Measurements from ENCODE around the gene NCOA3.

The NCOA3 gene

DNA sequence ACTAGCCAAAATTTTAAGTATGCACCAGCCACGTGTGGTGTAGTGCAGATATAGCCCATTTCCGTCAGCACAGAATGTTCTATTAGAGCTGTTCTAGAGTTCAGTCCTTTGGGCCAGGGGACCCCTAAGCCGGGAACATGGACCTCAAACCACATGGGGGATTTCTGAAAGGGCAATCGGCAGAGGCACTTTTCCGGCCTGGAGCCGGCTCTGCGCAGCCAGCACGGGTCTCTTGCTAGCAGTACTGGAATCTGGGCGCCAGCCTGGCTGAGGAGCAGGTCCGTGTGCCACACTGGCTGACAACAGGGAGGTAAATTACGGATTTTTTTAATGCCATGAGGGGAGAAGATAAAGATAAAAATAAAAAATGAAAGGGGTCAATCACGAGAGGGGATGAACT, 163.1 kb downstream of the NCOA3 start:
- no peak for DNase-seq (ENCODE audit: low read depth in 4 of 4, low spot score in 1 of 4)

DNA sequence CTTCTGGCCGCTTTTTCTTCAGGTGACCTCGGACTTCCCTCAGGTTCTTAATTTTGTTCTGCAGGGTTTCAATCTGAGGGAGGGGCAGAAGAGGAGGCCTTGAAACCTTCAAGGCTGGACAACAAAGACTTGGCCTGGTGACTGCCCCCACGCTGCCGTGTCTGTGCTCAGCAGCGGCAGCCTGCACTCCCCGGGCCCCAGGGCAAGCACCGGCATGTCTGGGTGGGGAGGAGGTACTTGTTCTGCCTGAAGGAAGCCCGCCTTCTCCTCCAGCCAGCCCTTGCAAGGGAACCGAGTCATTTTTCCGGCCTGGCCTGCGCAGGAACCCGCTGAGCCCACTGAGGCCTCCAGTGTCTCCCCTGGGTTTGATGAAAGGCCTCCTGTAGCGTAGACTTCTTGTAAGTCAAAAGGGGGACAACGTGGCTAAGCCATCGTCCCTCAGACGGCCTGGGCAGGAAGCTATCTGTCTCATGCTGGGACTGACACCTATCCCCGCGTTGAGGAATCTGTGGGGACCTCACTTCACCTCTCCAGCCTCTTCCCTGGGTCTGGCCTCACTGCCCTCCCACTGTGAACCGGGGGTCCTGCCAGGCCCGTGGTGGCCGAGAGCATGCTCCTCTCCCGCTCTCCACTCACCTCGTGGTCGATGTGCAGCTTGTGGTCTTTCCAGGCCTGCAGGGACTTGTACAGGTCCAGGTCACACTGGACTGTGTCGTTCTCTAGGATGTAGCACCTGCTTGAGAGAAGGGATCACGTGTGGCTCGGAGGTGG, 163.7 kb downstream of the NCOA3 start:
- no peak for DNase-seq (ENCODE audit: low read depth in 4 of 4, low spot score in 1 of 4)

DNA sequence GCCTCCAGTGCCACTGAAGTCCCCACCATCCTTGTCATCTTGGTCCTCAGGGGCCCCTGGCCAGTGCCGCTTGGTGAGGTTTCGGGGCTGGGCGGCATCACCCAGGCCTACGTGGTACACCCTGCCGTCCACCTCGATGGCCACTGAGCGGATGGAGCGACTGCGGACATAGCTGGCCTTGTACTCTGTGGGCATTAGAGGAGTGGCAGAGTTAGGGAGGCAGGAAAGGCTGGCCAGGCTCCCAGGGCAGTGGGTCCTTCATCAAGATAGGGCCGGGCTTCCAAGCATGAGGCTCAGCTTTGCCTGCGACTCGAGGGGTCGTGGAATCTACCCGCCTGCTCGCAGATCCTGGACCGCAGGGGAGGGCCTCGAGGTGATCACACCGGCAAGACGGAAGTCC, 164.6 kb downstream of the NCOA3 start:
- DNase-seq (ENCODE audit: low read depth in 4 of 4, low spot score in 1 of 4) = no peak

DNA sequence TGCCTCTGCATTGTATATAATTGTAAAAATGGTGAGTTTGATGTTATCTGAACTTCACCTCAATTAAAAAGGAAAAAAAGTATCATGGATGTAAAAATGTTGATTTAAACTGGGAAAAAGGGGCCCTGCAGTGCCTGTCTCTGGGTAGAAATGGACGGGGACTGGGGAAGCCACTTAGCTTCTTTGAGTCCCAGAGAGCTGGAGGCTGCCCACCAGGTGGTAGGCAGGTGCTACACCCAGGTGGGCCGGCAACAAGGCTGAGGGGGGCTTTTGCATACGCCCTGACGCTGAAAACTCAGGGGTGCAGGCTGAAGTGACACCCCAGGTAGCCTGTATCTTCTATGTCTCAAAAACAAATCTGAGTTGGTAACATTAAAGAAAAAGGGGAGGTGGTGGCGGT, 165.4 kb downstream of the NCOA3 start:
- DNase-seq (ENCODE audit: low read depth in 4 of 4, low spot score in 1 of 4) = no peak

DNA sequence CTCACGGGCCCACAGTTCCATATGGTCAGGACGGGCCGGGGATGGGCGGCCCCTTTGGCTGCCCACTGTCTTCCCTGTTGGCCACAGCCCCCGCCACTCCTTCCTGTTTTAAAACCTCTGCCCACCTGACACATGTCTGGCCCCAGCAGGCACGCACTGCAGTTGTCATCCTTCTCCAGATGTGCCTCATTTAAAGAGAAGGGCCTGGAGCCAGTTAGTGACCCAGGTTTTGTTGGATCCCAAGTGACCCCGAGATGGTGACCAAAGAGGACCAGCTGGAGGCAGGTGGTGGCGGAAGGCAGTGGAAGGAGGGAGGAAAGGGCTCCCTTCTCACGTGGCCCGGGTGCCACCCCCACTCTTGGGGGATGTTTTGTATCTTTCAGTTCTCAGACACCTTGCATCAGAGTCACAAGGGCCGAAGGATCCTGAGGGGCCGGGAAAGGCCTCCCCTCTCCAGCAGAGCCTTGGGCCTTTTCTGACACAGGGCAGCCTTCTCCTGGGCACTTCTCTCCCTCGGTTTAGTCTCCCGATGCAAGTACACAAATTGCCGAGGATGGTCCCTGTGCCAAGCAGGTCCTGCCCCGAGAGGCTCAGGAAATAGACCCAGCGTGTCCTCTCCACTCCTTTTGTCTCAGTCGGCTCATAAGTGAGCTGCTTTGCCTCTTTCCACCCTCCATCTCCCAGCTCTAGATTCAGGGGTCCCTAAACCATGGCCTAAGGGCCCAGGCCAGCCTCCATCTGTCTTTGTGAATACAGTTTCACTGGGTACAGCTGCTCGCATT, 166.0 kb downstream of the NCOA3 start:
- DNase-seq (ENCODE audit: low read depth in 4 of 4, low spot score in 1 of 4) = no peak

DNA sequence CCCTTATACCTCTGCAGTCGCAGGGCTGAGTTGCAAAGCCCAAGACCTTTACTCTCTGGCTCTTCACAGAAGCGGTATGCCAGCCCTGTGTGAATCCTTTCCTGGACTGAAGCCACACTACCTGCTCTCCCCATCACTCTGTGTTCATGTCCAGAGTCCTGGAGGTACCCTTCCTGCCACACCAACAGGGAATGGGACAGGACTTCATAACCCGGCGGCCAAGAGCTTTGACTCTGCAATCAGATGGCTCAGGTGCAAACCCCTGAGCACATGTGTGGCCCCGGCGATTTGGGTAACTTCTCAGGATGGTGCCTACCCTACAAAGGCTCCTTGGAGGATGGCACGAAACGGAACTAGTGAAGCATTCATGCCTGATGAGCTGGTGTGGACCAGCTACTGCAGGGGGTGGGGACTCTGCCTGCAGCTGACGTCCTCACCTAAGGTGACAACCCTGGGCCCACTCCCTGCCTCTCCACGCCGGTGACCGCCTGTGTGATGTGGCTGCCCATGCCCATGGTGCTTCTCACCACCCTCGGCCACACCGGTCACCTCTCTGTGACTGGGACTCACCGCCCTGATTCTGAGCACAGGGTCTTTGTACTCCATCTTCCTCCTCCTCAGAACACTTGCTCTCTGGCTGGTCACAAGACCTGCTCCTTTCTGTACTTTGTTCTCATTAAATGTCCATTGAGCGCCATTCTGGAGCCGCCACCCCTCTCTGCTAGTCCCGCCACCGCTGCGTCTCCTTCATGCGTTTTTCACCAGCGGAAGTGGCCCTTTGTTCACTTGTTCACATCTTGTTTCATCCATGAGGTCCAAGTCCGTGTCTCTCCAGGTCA, 166.8 kb downstream of the NCOA3 start:
- DNase-seq (ENCODE audit: low read depth in 4 of 4, low spot score in 1 of 4) = no peak

DNA sequence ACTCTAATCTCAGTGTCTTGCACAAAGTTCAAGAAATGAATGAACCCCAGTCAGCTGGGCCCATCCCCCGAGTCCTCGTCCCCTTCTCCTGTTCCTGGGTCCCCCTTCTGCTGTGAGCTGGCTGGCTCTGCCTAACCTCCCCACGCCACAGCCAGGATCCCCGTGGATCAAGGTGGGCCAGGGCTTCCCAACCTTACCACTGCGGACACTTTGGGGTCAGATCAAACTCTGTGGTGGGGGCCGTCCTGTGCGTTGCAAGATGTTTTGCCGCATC, 167.4 kb downstream of the NCOA3 start:
- DNase-seq (ENCODE audit: low read depth in 4 of 4, low spot score in 1 of 4) = no peak

DNA sequence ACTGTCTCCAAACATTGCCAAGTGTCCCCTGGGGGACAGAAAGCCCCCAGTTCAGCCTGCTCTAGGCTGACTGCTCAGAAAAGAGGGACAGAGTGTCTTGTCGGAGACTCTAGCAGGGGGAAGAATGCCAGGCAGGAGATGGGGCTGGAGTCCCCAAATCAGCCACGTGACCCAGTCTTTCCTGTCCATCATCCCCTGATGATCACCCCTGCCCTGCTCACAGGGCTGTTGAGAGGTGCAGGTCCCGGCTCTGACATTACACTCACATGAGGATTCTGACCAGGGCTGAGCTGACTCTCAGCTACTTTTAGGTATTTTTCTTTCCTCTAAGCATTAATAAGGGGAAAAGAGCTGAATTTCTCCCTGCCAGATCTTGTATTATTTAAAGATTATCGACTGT, 167.8 kb downstream of the NCOA3 start:
- DNase-seq (ENCODE audit: low read depth in 4 of 4, low spot score in 1 of 4) = no peak

DNA sequence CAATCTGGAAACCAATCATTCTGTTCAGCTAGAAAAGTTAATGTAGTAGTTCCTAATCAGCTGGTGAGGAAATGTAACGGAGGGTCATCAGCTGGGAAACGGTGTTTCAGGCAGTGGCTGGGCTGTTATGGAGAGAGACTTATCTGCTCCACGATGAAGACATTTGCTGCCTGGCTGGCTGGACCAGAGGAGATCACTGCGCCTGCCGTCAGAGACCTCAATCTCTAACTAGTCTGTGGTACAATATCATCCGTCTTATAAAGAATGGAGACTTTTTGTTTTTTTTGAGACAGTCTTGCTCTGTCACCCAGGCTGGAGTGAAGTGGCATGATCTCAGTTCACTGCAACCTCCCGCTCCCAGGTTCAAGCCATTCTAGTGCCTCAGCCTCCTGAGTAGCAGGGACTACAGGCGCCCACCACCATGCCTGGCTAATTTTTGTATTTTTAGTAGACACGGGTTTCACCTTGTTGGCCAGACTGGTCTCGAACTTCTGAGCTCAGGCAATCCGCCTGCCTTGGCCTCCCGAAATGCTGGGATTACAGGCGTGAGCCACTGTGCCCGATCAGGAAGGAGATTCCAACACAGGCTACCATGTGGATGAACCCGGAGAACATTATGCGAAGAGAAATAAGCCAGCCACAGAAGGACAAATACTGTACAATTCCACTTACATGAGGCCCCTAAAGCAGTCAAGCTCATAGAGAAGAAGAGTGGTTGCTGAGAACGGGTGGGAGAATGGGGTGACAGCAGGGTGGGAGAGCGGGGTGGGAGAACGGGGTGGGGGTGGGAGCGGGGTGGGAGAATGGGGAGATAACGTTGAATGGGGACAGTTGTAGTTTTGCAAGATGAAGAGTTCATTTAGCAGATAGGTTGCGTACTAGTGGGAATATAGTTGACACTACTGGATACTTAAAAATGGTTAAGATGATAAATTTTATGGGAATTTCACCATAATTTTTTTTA, 168.5 kb downstream of the NCOA3 start:
- DNase-seq (ENCODE audit: low read depth in 4 of 4, low spot score in 1 of 4) = no peak

DNA sequence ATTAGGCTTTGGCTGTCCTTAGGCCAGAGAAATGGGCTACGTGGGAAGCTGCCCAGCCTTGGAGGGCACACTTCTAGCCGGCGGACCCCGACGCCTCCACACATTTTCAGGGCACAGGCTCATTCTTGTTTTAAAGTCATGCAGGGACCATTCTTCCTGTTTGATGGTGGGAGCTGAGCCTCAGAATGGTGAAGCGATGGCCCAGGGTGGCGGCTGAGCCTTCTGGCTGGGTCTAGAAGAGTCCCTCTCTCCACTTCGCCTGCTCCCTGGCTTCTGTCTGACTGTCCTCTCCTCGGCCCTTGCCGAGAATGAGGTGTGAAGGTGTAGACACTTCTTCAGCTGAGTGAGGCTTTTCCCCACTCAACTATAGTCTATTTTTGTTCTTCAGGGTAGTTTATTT, 169.2 kb downstream of the NCOA3 start:
- no peak for DNase-seq (ENCODE audit: low read depth in 4 of 4, low spot score in 1 of 4)

DNA sequence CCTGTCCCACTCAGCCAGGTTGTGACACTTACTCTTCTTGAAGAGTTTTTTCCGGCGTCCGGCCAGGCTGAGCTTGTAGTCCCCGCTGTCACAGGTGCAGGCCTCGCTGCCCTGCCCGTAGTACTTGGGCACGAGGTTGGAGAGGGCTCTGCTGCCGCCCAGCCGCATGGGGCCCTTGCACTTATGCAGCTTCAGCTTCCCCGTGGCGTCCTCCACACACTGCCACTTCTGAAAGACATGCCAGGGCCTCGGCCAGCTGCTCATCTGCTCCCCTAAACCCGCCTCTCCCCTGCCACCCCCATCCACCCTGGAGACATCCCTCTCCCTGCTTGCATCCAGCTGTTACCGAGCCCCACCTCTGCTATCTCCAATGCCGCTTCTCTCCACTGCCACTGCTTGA, 170.5 kb downstream of the NCOA3 start:
- no peak for DNase-seq (ENCODE audit: low read depth in 4 of 4, low spot score in 1 of 4)

DNA sequence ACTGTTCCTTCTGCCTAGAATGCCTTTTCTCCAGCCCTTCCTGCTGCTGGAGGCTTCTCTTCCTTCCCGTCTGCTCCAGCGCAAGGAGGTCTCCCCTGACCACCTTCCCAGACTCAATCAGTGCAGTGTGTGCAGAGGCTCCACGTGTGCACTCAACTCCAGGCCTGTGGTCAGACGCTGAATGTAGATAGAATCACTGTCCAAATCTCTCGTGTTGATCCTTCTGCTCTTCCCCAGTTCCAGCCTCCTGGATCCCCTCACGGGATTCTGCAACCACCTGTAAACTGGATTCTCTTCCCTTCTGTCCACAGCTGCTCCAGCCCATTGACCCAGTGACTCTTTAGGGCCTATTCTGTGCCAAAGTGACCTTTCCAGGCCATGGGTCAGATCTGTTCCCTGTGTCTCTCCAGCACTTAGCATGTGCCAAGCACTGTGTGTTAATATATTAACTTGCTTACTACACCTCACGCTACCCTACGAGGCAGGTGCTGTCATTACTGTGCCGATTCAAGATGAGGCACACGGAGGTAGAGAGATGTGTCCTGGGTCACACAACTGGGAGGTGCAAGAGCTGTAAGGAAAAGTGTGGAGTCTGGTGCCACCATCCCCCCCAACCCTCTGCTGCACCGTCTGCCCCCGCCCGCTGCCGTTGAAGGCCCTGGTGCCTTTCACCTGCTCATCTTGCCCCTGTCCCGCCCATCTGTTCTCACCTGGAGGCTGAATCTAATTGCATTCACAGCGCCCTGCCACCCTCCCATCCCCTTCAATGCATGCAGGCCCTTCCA, 171.4 kb downstream of the NCOA3 start:
- DNase-seq (ENCODE audit: low read depth in 4 of 4, low spot score in 1 of 4) = no peak

DNA sequence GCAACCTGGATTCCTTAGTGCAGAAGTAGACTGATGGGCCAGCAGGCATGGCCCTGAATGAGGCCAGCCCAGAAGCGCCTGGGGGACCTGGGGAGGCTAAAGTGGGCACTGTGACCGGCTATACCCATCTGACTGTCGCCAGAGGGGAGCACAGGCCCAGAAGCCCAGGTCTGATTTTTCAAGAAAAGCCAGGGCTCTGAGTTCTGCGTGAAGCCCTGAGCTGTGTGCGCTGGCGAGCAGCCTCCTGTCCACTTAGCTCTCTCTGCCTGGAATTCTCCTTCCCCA, 171.9 kb downstream of the NCOA3 start:
- no peak for DNase-seq (ENCODE audit: low read depth in 4 of 4, low spot score in 1 of 4)

DNA sequence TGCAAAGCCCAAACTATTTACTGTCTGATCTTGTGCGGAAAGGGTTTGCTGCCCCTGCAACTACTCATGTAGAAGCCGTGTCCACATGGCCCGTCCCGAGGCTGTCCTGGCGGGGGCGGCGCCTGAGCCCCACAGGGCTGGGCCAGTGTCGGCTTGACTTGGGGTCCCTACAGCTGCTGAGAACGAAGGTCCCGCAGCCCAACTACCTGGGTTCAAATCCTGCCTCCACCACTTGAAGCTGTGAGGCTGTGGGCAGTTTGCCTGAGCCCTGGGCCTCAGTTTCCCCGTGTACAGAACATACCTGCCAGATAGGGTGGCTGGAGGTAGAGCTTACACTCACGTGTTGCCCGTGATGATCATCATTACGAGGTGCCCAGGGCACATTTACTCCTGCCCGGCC, 172.5 kb downstream of the NCOA3 start:
- no peak for DNase-seq (ENCODE audit: low read depth in 4 of 4, low spot score in 1 of 4)

DNA sequence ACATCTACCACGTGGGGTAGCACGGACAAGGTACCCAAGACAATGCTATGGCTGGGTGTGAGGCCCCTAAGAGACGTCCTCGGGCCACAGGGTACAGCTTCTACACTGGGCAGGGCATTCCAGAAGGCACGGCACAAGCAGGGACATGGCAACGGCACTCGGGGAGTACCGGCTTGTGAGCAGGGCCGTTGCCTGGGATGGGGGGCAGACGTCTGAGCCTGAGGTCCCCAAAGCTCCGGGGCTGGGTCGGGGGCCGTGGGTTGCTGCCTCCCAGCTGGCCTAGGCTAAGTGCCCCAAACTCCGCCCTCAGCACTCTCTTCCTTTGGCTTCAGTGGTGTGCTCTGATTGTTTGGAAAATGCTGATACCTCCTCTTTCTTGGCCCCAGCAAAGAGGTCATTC, 173.0 kb downstream of the NCOA3 start:
- no peak for DNase-seq (ENCODE audit: low read depth in 4 of 4, low spot score in 1 of 4)

DNA sequence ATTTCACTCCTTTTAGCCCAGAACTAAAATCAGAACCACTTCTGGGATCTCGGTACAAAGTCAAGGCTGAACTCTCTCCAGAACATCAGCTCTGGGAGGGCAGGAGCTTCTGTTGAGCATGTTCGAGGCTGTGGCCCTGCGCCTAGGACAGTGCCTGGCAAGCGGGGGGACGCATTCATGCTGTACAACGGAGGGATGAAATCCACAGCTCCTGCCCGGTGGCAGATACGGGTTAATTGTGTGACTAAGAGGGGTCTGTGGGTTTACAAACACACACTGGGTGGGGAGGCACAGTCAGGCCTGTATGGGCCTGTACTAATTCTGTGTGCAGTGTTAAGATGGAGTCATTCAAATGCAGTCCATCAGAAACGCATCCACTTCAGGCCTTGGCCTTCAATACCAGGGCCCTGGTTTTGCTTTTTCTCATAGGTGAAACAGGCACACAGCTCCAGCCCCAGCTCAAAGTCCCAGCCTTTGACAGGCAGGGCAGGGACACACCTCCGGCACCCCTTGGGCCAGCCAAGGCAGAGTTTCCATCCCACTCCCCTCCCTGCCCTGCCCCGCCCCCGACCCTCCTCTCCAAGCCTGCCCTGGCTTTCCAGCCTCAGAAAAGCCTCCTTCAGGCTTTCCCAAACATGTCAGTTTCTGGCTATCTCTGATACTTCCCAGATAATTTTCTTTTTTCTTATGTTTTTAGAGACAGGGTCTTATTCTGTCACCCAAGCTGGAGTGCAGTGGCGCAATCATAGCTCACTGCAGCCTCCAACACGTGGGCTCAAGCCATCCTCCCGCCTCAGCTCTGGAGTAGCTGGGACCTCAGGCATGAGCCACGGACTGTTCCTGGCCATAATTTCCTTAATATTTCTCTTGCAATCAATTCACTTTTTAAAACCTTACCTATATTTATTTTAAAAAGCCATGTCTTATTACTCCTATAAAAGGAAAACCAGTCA, 173.8 kb downstream of the NCOA3 start:
- no peak for DNase-seq (ENCODE audit: low read depth in 4 of 4, low spot score in 1 of 4)

DNA sequence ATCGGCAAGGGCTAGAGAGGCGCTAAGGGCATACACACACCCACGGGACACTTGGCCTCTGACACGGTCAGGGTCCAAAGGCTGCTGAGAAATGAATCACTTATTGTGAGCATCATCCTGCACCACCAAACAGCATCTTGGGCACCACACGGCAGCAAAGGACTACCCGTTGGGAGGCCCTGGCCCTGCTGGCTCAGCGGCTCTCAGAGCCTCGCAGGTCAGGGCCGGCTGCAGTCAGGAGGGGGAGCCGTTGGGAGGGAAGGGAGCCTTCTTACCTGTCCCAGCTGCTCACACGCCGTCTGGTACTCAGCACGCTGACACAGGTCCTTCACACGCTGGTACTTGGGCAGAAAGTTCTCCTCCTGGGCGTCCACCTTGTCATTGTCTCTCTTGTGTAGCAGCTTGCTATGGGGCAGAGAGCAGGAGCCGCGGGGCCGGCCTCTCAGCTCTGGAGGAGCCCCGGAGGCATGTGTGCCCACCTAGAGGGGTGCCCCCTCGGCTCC, 174.6 kb downstream of the NCOA3 start:
- DNase-seq (ENCODE audit: low read depth in 4 of 4, low spot score in 1 of 4) = no peak

DNA sequence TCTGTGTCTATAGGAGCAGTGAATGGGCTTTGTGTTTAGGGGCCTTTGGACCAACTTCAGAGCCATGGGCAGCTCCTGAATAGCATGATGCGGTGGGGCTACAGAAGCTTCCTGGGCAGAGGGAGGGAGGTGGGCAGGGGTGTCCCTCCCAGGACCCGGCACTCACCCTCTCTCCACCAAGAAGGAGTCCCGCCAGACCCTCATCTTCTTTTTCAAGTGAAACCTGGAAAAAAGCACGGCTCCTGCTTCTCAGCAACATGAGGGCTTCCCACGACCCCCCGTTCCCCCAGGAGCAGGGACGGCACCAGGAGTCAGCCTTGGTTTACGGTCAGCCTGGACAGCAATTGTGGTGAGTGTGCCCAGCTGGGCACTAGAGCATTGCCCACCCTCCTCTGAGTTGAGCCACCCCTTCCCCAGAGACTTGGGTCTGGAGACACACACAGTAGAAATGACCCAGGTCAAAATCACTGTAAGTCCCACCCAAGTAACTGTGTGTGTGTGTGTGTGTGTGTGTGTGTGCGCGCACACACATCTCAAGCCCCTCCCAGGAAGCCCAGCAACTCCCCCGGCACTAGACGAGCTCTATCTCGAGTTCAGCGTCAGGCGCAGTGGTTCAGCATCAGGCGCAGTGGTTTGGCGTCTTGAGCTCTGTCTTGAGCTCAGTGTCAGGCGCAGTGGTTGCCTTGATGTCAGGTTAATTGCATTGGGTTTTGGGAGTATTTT, 175.4 kb downstream of the NCOA3 start:
- DNase-seq (ENCODE audit: low read depth in 4 of 4, low spot score in 1 of 4) = no peak
